ENCODE results near the gene NALCN. TPM values are rescaled to one million over a fixed set of nuclear protein-coding genes. Genes with fewer than 3 reads are reported as not detected.

NALCN gene
- total and polyA plus RNA-seq, 4 experiments from 2014 or later = not detected

GRCh38 chr13:101123028-101123427 is 293.3 kb downstream of the NALCN start:
- Mint-ChIP-seq H3K36me3 (no peaks in the 10 kb centered on the region), H3K27ac (no peak overlapping the region), H3K4me3 (no peak overlapping the region), H3K27me3 (peaks cover 1 to 3% of the 10 kb centered on the region in 2 donors), H3K4me1 (peaks cover 0 to 3% (median 1%) of the 10 kb centered on the region in 4 donors), H3K9me3 (no peaks in the 10 kb centered on the region)
- DNase-seq = no peak
- ChIA-PET CTCF (ENCODE audit: partially characterized antibody) (no interaction called here), POLR2A (ENCODE audit: partially characterized antibody) (no interaction called here)
- H3K27ac ChIP-seq (ENCODE audit: low read depth, low read length) = no peak overlapping the region
- H3K4me3 ChIP-seq (ENCODE audit: low read length in 2 of 2) = no peak overlapping the region
- no peaks in the 10 kb centered on the region for H3K27me3 ChIP-seq (ENCODE audit: insufficient read depth, low read length)
- H3K36me3 ChIP-seq (ENCODE audit: insufficient read depth, low read length) = no peaks in the 10 kb centered on the region
- no peaks in the 10 kb centered on the region for H3K9me3 ChIP-seq (ENCODE audit: control insufficient read depth in 1 of 2, low read length in 2 of 2)
- intact Hi-C loops (cut with micrococcal nuclease) = loop anchor here (10.0 kb wide), 1 partner anchor 1578 kb away; no protein-coding TSS in a partner anchor
- no peaks in the 10 kb centered on the region for H3K4me1 ChIP-seq (ENCODE audit: insufficient read depth, low read length)

GRCh38 chr13:101121608-101122007 is 294.7 kb downstream of the NALCN start:
- Mint-ChIP-seq H3K4me3 (no peak overlapping the region), H3K36me3 (no peaks in the 10 kb centered on the region), H3K27me3 (peaks cover 0 to 10% of the 10 kb centered on the region in 2 donors), H3K4me1 (no peaks in the 10 kb centered on the region), H3K27ac (no peak overlapping the region), H3K9me3 (no peaks in the 10 kb centered on the region)
- POLR2A ChIA-PET (ENCODE audit: partially characterized antibody) = no interaction called here
- CTCF ChIA-PET (ENCODE audit: partially characterized antibody) = no interaction called here
- intact Hi-C loops (cut with micrococcal nuclease) = loop anchor here (10.0 kb wide), 1 partner anchor 1577 kb away; no protein-coding TSS in a partner anchor
- no peaks in the 10 kb centered on the region for H3K36me3 ChIP-seq (ENCODE audit: insufficient read depth, low read length)
- no peaks in the 10 kb centered on the region for H3K4me1 ChIP-seq (ENCODE audit: insufficient read depth, low read length)
- H3K27me3 ChIP-seq (ENCODE audit: insufficient read depth, low read length) = no peaks in the 10 kb centered on the region
- H3K4me3 ChIP-seq (ENCODE audit: low read length in 2 of 2) = no peak overlapping the region
- no peak for DNase-seq
- H3K27ac ChIP-seq (ENCODE audit: low read depth, low read length) = no peak overlapping the region
- H3K9me3 ChIP-seq (ENCODE audit: control insufficient read depth in 1 of 2, low read length in 2 of 2) = no peaks in the 10 kb centered on the region

- no peaks in the 10 kb centered on the region for H3K4me1 Mint-ChIP-seq
- no peaks in the 10 kb centered on the region for H3K36me3 ChIP-seq (ENCODE audit: insufficient read depth, low read length)
- CTCF ChIA-PET (ENCODE audit: partially characterized antibody) = interaction anchor here (1.0 kb wide), 1 partner anchor 24 kb away, joined by 3 read pairs; no protein-coding TSS in a partner anchor
- POLR2A ChIA-PET (ENCODE audit: partially characterized antibody) = no interaction called here
- no peaks in the 10 kb centered on the region for H3K9me3 Mint-ChIP-seq
- no peaks in the 10 kb centered on the region for H3K4me1 ChIP-seq (ENCODE audit: insufficient read depth, low read length)
- no peak overlapping the region for H3K4me3 Mint-ChIP-seq
- DNase-seq = no peak
- H3K27ac Mint-ChIP-seq = no peak overlapping the region
- H3K9me3 ChIP-seq (ENCODE audit: control insufficient read depth in 1 of 2, low read length in 2 of 2) = no peaks in the 10 kb centered on the region
- H3K27me3 Mint-ChIP-seq = peaks cover 0 to 10% of the 10 kb centered on the region in 2 donors
- H3K27me3 ChIP-seq (ENCODE audit: insufficient read depth, low read length) = no peaks in the 10 kb centered on the region
- no peak overlapping the region for H3K4me3 ChIP-seq (ENCODE audit: low read length in 2 of 2)
- no peaks in the 10 kb centered on the region for H3K36me3 Mint-ChIP-seq
- H3K27ac ChIP-seq (ENCODE audit: low read depth, low read length) = no peak overlapping the region
- intact Hi-C loops (cut with micrococcal nuclease) = loop anchor here (10.0 kb wide), 1 partner anchor 1575 kb away; no protein-coding TSS in a partner anchor
Measured at GRCh38 chr13:101120007-101120406, 296.3 kb downstream of the NALCN start.

- POLR2A ChIA-PET (ENCODE audit: partially characterized antibody) = no interaction called here
- CTCF ChIA-PET (ENCODE audit: partially characterized antibody) = interaction anchor here (1.1 kb wide), 1 partner anchor 12 kb away, joined by 3 read pairs; no protein-coding TSS in a partner anchor
- Mint-ChIP-seq H3K4me1 (no peaks in the 10 kb centered on the region), H3K9me3 (no peaks in the 10 kb centered on the region), H3K36me3 (no peaks in the 10 kb centered on the region), H3K27ac (no peak overlapping the region), H3K4me3 (no peak overlapping the region), H3K27me3 (peaks cover 0 to 10% of the 10 kb centered on the region in 2 donors)
- Histone ChIP-seq H3K27me3 (ENCODE audit: insufficient read depth, low read length) (no peaks in the 10 kb centered on the region), H3K4me1 (ENCODE audit: insufficient read depth, low read length) (no peaks in the 10 kb centered on the region), H3K4me3 (ENCODE audit: low read length in 2 of 2) (no peak overlapping the region), H3K27ac (ENCODE audit: low read depth, low read length) (no peak overlapping the region), H3K36me3 (ENCODE audit: insufficient read depth, low read length) (no peaks in the 10 kb centered on the region), H3K9me3 (ENCODE audit: control insufficient read depth in 1 of 2, low read length in 2 of 2) (no peaks in the 10 kb centered on the region)
- no peak for DNase-seq
- intact Hi-C loops (cut with micrococcal nuclease) = no loop called here
Measured at GRCh38 chr13:101116826-101117225, 299.5 kb downstream of the NALCN start.

GRCh38 chr13:101116341-101116740 is 300.0 kb downstream of the NALCN start:
- H3K4me3 Mint-ChIP-seq = no peak overlapping the region
- peaks cover 0 to 13% of the 10 kb centered on the region in 2 donors for H3K27me3 Mint-ChIP-seq
- H3K4me1 ChIP-seq (ENCODE audit: insufficient read depth, low read length) = no peaks in the 10 kb centered on the region
- intact Hi-C loops (cut with micrococcal nuclease) = no loop called here
- ChIA-PET POLR2A (ENCODE audit: partially characterized antibody) (no interaction called here), CTCF (ENCODE audit: partially characterized antibody) (interaction anchor here (1.1 kb wide), 1 partner anchor 13 kb away, joined by 3 read pairs; no protein-coding TSS in a partner anchor)
- H3K36me3 Mint-ChIP-seq = no peaks in the 10 kb centered on the region
- H3K27ac Mint-ChIP-seq = no peak overlapping the region
- H3K36me3 ChIP-seq (ENCODE audit: insufficient read depth, low read length) = no peaks in the 10 kb centered on the region
- H3K27me3 ChIP-seq (ENCODE audit: insufficient read depth, low read length) = no peaks in the 10 kb centered on the region
- no peak overlapping the region for H3K27ac ChIP-seq (ENCODE audit: low read depth, low read length)
- no peak for DNase-seq
- H3K9me3 Mint-ChIP-seq = peaks cover 0 to 4% (median 0%) of the 10 kb centered on the region in 8 donors
- H3K4me3 ChIP-seq (ENCODE audit: low read length in 2 of 2) = no peak overlapping the region
- H3K9me3 ChIP-seq (ENCODE audit: control insufficient read depth in 1 of 2, low read length in 2 of 2) = no peaks in the 10 kb centered on the region
- H3K4me1 Mint-ChIP-seq = no peaks in the 10 kb centered on the region

- Histone ChIP-seq H3K36me3 (ENCODE audit: insufficient read depth, low read length) (no peaks in the 10 kb centered on the region), H3K4me3 (ENCODE audit: low read length in 2 of 2) (no peak overlapping the region), H3K4me1 (ENCODE audit: insufficient read depth, low read length) (no peaks in the 10 kb centered on the region), H3K27ac (ENCODE audit: low read depth, low read length) (no peak overlapping the region), H3K27me3 (ENCODE audit: insufficient read depth, low read length) (no peaks in the 10 kb centered on the region), H3K9me3 (ENCODE audit: control insufficient read depth in 1 of 2, low read length in 2 of 2) (no peaks in the 10 kb centered on the region)
- DNase-seq = no peak
- Mint-ChIP-seq H3K4me3 (no peak overlapping the region), H3K27me3 (peaks cover 0 to 13% of the 10 kb centered on the region in 2 donors), H3K27ac (no peak overlapping the region), H3K9me3 (peaks cover 0 to 4% (median 0%) of the 10 kb centered on the region in 8 donors), H3K36me3 (no peaks in the 10 kb centered on the region), H3K4me1 (no peaks in the 10 kb centered on the region)
- intact Hi-C loops (cut with micrococcal nuclease) = no loop called here
- POLR2A ChIA-PET (ENCODE audit: partially characterized antibody) = no interaction called here
- CTCF ChIA-PET (ENCODE audit: partially characterized antibody) = interaction anchor here (1.1 kb wide), 1 partner anchor 13 kb away, joined by 3 read pairs; no protein-coding TSS in a partner anchor
Measured at GRCh38 chr13:101115762-101116171, 300.5 kb downstream of the NALCN start.

- Histone ChIP-seq H3K4me1 (ENCODE audit: insufficient read depth, low read length) (no peaks in the 10 kb centered on the region), H3K4me3 (ENCODE audit: low read length in 2 of 2) (no peak overlapping the region), H3K36me3 (ENCODE audit: insufficient read depth, low read length) (no peaks in the 10 kb centered on the region), H3K27me3 (ENCODE audit: insufficient read depth, low read length) (no peaks in the 10 kb centered on the region), H3K27ac (ENCODE audit: low read depth, low read length) (no peak overlapping the region), H3K9me3 (ENCODE audit: control insufficient read depth in 1 of 2, low read length in 2 of 2) (no peaks in the 10 kb centered on the region)
- peaks cover 1 to 7% of the 10 kb centered on the region in 2 donors for H3K27me3 Mint-ChIP-seq
- peaks cover 0 to 4% (median 0%) of the 10 kb centered on the region in 8 donors for H3K9me3 Mint-ChIP-seq
- no peaks in the 10 kb centered on the region for H3K4me1 Mint-ChIP-seq
- CTCF ChIA-PET (ENCODE audit: partially characterized antibody) = no interaction called here
- intact Hi-C loops (cut with micrococcal nuclease) = no loop called here
- H3K4me3 Mint-ChIP-seq = no peak overlapping the region
- no peaks in the 10 kb centered on the region for H3K36me3 Mint-ChIP-seq
- POLR2A ChIA-PET (ENCODE audit: partially characterized antibody) = no interaction called here
- no peak overlapping the region for H3K27ac Mint-ChIP-seq
- DNase-seq = no peak
Measured at GRCh38 chr13:101111894-101112293, 304.4 kb downstream of the NALCN start.
